ENCODE results near the gene SDK2. TPM values are rescaled to one million over a fixed set of nuclear protein-coding genes. Genes with fewer than 3 reads are reported as not detected.
A peak's percentile ranks its signal among the peaks of the same experiment; 100 is the strongest.

Gene SDK2
- total and polyA plus RNA-seq, 2 of the 8 experiments (the other 6 are each of a cell fraction or from before 2014, with no cell fraction given), result 3.9 to 4.1 TPM

GRCh38 chr17:73495641-73496040, 148.6 kb downstream of the SDK2 start:
- Histone ChIP-seq H3K23ac (ENCODE audit: insufficient read length) (no peak overlapping the region), H2BK120ac (replicated peaks; ENCODE audit: low read depth, low read length) (no peak overlapping the region), H3K9ac (replicated peaks in 1 of 4; ENCODE audit: extremely low read depth in 1 of 4, low read depth in 3 of 4, low read length in 3 of 4) (no peak overlapping the region), H3K36me3 (ENCODE audit: control insufficient read depth in 2 of 4, insufficient read depth in 4 of 4, low read length in 3 of 4) (no peaks in the 10 kb centered on the region), H2AFZ (ENCODE audit: low read length) (no peak overlapping the region), H3K9me3 (ENCODE audit: insufficient read depth in 2 of 2, low read depth in 1 of 2, low read length in 1 of 2) (no peaks in the 10 kb centered on the region), H2AK5ac (ENCODE audit: low read depth, low read length) (no peak overlapping the region), H3K56ac (replicated peaks; ENCODE audit: insufficient read length, low read depth, low read length) (no peak overlapping the region), H4K8ac (ENCODE audit: extremely low read depth, insufficient read depth, low read length) (no peak overlapping the region), H3K18ac (ENCODE audit: extremely low read depth, low read length) (no peak overlapping the region), H3K27ac (ENCODE audit: low read depth, low read length) (no peak overlapping the region), H4K91ac (replicated peaks; ENCODE audit: insufficient read length, low read length) (no peak overlapping the region), H3K14ac (ENCODE audit: insufficient read length) (no peak overlapping the region), H4K5ac (ENCODE audit: insufficient read length, low read depth, low read length) (no peak overlapping the region), H2BK15ac (ENCODE audit: low read length) (no peak overlapping the region), H2BK5ac (ENCODE audit: low read depth, low read length) (0 out of 2 replicates have a peak overlapping the region, but pooled peaks have one; percentile 5), H3K79me2 (ENCODE audit: control insufficient read depth in 1 of 2, insufficient read depth in 2 of 2, low read length in 2 of 2) (no peaks in the 10 kb centered on the region), H3K79me1 (ENCODE audit: low read depth, low read length) (0 out of 2 replicates have a peak, but pooled peaks cover 4% of the 10 kb centered on the region), H3K4me3 (ENCODE audit: extremely low read depth in 1 of 4, insufficient read depth in 2 of 4, low read depth in 3 of 4, low read length in 4 of 4) (no peak overlapping the region), H2BK12ac (ENCODE audit: low read depth, low read length) (0 out of 2 replicates have a peak overlapping the region, but pooled peaks have one; percentile 68), H3K23me2 (ENCODE audit: low read depth, low read length) (peaks cover 3% of the 10 kb centered on the region; the same call in 1 of the 2 replicates), H3K4me1 (replicated peaks in 1 of 4; ENCODE audit: control insufficient read depth in 3 of 4, insufficient read depth in 4 of 4, low read length in 3 of 4) (peaks cover 2 to 15% (median 7%) of the 10 kb centered on the region in 4 experiments), H4K20me1 (replicated peaks in 1 of 2; ENCODE audit: control insufficient read depth in 1 of 2, insufficient read depth in 2 of 2, low read length in 2 of 2) (peaks cover 0 to 2% of the 10 kb centered on the region in 2 experiments), H3K27me3 (replicated peaks in 1 of 4; ENCODE audit: control insufficient read depth in 3 of 4, extremely low read depth in 1 of 4, insufficient read depth in 3 of 4, low read length in 3 of 4) (no peaks in the 10 kb centered on the region), H3K4ac (replicated peaks; ENCODE audit: insufficient read length, low read depth, low read length) (no peak overlapping the region), H3K4me2 (ENCODE audit: insufficient read depth in 1 of 2, low read depth in 2 of 2, low read length in 2 of 2) (no peak overlapping the region), H2BK20ac (ENCODE audit: low read length) (no peak overlapping the region)
- FAIRE-seq, result no peak
- DNase-seq (ENCODE audit: low read depth in 1 of 2, low spot score in 2 of 2), result no peak
- CTCF ChIA-PET (ENCODE audit: partially characterized antibody), result interaction anchor here (0.6 kb wide), 1 partner anchor 124 kb away, joined by 3 read pairs; no protein-coding TSS in a partner anchor
- POLR2A ChIA-PET (ENCODE audit: partially characterized antibody), result no interaction called here
- WGBS, 2 experiments (ENCODE audit: extremely low coverage in 1 of 2, insufficient coverage in 1 of 2, insufficient read length in 1 of 2, insufficient replicate concordance in 2 of 2, low coverage in 1 of 2, low lambda C conversion rate in 2 of 2, missing lambda C conversion rate in 1 of 2), result 89% methylated on average over 6 of the region's 6 CpGs; no CpG with 5 or more reads in 1 of the 2 experiments
- no peak for TF ChIP-seq TAF1 (IDR thresholded peaks at IDR 0.05; ENCODE audit: low read depth, low read length)
- TF ChIP-seq TEAD4 (IDR thresholded peaks at IDR 0.05; ENCODE audit: low read depth, low read length), result no peak
- no peak for TF ChIP-seq JUN (IDR thresholded peaks at IDR 0.05; ENCODE audit: low read depth, low read length)
- no peak for TF ChIP-seq ZNF274 (IDR thresholded peaks at IDR 0.05; ENCODE audit: borderline replicate concordance, extremely low read depth, low read length)
